Measurements from ENCODE around the gene THRB.

The THRB gene

DNA sequence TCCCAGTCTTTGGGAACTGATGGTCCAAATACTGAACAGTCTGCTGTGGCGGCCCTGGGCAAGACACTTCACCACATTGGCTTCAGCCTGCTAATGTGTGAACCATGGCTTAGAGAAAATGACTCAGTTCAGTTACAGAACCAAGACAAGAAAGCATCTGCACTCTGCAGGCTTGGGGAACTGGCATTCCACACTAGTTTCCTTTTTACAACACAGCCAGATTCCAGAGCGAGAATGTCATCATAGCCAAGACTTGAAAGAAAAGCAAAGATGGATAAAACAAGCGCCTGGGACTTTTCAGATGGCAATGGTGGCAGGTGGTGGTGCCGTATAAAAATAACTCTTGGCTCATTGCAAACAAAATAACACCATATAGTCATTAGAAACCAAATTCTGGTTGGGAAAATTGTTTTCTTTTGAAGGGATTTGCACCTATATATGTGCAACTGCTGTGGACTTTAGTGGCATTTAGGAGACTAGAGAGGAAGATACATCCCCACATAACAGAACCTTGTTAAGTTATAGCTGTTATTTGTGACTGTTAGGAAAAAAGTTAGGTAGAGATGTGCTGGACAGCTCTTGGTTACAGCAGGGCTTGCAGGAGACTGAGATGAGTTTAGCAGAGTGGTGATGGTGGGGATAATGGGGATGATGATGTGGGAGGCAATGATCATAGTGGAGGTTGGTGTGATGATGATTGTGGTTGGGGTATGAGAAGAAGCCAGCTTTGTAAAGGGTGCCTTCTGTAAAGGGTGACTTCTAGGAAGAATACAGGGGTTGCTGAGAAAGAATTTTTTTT is 273.6 kb downstream of the THRB start:
- Histone ChIP-seq H3K4me3 (ENCODE audit: low read depth, low read length) (no peak overlapping the region), H3K9me3 (ENCODE audit: control insufficient read depth, insufficient read depth, low read depth, low read length) (no peaks in the 10 kb centered on the region), H3K27ac (ENCODE audit: low read depth, low read length) (no peak overlapping the region), H3K27me3 (ENCODE audit: control insufficient read depth, insufficient read depth, low read length) (no peaks in the 10 kb centered on the region), H3K9ac (ENCODE audit: low read length) (no peak overlapping the region), H3K36me3 (ENCODE audit: control insufficient read depth, insufficient read depth, low read length) (no peaks in the 10 kb centered on the region), H3K4me1 (ENCODE audit: control insufficient read depth, insufficient read depth, low read length) (peaks cover 26% of the 10 kb centered on the region)

DNA sequence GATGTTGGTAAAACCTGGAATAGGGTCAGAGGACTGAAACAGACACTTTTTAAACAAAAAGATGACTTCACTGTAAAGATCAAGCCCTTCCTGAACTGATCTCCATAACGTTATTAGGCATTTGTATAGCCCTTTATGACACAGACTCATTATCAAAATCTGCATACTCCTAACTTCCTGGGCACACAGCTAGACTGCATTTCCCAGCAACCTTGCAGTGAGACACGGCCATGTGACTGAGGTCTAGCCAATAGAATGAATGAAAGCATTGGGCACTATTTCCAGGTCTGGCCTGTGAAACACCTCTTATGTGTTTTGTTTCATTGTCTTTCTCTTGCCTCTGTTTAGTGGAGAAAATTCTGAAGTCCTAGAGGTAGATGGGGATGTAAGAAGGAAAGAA is 279.1 kb downstream of the THRB start:
- H3K27me3 ChIP-seq (ENCODE audit: control insufficient read depth, insufficient read depth, low read length) = no peaks in the 10 kb centered on the region
- H3K4me3 ChIP-seq (ENCODE audit: low read depth, low read length) = no peak overlapping the region

DNA sequence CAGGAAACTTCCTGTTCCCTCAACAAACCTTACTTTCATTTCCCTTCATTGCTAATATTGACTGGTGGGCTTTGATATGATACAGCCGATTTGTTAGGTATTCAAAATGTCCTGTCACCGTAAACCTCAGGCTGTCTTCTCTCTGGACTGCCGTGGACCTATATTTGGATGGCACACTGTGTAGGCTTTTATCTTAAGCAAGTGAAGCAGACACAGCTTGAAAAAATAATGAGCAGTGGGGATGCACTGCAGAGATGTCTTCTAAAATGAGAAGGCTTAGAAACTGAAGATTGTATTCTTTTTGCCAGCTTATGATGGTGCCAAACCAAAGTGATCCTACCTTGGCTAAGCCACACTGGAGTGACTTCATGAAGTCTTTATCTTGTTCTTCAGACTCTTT is 283.3 kb downstream of the THRB start:
- H3K36me3 ChIP-seq (ENCODE audit: control insufficient read depth, insufficient read depth, low read length) = no peaks in the 10 kb centered on the region
- no peaks in the 10 kb centered on the region for H3K27me3 ChIP-seq (ENCODE audit: control insufficient read depth, insufficient read depth, low read length)
- H3K4me3 ChIP-seq (ENCODE audit: low read depth, low read length) = no peak overlapping the region
- H3K9ac ChIP-seq (ENCODE audit: low read length) = no peak overlapping the region
- no peaks in the 10 kb centered on the region for H3K4me1 ChIP-seq (ENCODE audit: control insufficient read depth, insufficient read depth, low read length)
- no peaks in the 10 kb centered on the region for H3K9me3 ChIP-seq (ENCODE audit: control insufficient read depth, insufficient read depth, low read depth, low read length)
- no peak overlapping the region for H3K27ac ChIP-seq (ENCODE audit: low read depth, low read length)

More for the DNA sequence above, 279.1 kb downstream of the THRB start:
- H3K4me1 ChIP-seq (ENCODE audit: control insufficient read depth, insufficient read depth, low read length) = peaks cover 11% of the 10 kb centered on the region
- no peak overlapping the region for H3K27ac ChIP-seq (ENCODE audit: low read depth, low read length)
- no peaks in the 10 kb centered on the region for H3K36me3 ChIP-seq (ENCODE audit: control insufficient read depth, insufficient read depth, low read length)
- no peak overlapping the region for H3K9ac ChIP-seq (ENCODE audit: low read length)
- no peaks in the 10 kb centered on the region for H3K9me3 ChIP-seq (ENCODE audit: control insufficient read depth, insufficient read depth, low read depth, low read length)

DNA sequence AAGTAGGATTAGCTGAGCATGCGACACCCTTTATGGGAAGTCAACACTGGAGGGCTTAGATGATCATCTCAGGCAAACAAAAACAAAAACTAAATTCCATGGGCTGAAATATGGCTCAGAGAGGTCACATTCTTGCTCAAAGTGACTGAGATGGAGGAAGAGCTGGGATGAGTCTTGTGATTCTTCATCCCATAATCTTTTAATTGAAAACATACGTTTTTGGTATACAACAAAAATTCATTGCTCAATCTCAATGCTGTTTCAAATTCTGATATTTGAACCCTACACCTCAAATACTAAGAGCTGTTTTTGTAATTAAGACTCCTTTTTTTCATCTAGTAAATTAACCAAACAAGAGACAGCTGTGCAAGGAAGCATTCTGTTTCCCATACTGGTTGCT is 292.6 kb downstream of the THRB start:
- Histone ChIP-seq H3K27me3 (ENCODE audit: control insufficient read depth, insufficient read depth, low read length) (no peaks in the 10 kb centered on the region), H3K4me1 (ENCODE audit: control insufficient read depth, insufficient read depth, low read length) (no peaks in the 10 kb centered on the region), H3K27ac (ENCODE audit: low read depth, low read length) (no peak overlapping the region), H3K36me3 (ENCODE audit: control insufficient read depth, insufficient read depth, low read length) (no peaks in the 10 kb centered on the region), H3K9ac (ENCODE audit: low read length) (no peak overlapping the region), H3K4me3 (ENCODE audit: low read depth, low read length) (no peak overlapping the region), H3K9me3 (ENCODE audit: control insufficient read depth, insufficient read depth, low read depth, low read length) (peaks cover 14% of the 10 kb centered on the region)

DNA sequence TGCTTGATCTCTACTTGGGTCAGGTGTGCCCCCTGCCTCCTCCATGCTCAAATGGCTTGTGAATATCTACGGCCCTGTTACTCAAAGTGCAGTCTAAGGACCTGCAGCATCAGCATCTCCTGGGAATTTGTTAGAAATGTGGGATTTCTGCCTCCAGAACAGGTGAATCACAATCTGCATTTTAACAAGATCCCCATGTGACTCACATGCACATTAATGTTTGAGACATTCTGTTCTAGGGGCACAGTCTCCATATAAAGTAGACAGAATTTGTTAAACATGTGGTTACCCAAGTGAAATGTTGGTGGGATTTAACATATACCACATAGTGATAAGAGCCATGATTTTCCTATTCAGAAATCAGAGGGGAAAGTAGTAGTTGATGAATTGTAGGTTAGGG is 293.3 kb downstream of the THRB start:
- H3K27ac ChIP-seq (ENCODE audit: low read depth, low read length) = no peak overlapping the region
- peaks cover 14% of the 10 kb centered on the region for H3K9me3 ChIP-seq (ENCODE audit: control insufficient read depth, insufficient read depth, low read depth, low read length)
- H3K27me3 ChIP-seq (ENCODE audit: control insufficient read depth, insufficient read depth, low read length) = no peaks in the 10 kb centered on the region
- H3K9ac ChIP-seq (ENCODE audit: low read length) = no peak overlapping the region
- no peaks in the 10 kb centered on the region for H3K4me1 ChIP-seq (ENCODE audit: control insufficient read depth, insufficient read depth, low read length)
- H3K4me3 ChIP-seq (ENCODE audit: low read depth, low read length) = no peak overlapping the region
- no peaks in the 10 kb centered on the region for H3K36me3 ChIP-seq (ENCODE audit: control insufficient read depth, insufficient read depth, low read length)

DNA sequence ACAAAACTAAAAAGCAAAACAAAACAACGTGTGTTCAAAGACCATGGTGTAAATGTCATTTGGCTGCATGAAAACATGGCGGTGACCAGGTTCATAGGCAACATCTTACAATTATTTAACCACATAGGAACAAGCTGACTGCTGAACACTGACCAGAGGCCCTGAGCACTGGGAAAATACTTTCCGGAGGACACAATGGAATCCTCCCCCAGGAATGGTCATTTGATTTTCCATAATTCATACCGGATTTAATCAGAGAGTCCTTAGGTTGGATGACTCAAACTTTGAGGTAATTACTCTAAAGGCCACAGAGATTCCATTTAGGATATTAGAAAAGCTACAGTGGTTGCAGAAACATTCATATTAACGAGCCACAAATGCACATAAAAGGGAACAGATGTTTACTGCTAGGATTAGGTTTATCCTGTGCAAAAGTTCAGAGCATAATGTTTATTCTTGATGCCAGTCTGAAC is 294.8 kb downstream of the THRB start:
- no peaks in the 10 kb centered on the region for H3K4me1 ChIP-seq (ENCODE audit: control insufficient read depth, insufficient read depth, low read length)
- no peak overlapping the region for H3K9ac ChIP-seq (ENCODE audit: low read length)
- H3K27ac ChIP-seq (ENCODE audit: low read depth, low read length) = no peak overlapping the region
- no peak overlapping the region for H3K4me3 ChIP-seq (ENCODE audit: low read depth, low read length)
- H3K9me3 ChIP-seq (ENCODE audit: control insufficient read depth, insufficient read depth, low read depth, low read length) = peaks cover 14% of the 10 kb centered on the region
- H3K27me3 ChIP-seq (ENCODE audit: control insufficient read depth, insufficient read depth, low read length) = no peaks in the 10 kb centered on the region
- no peaks in the 10 kb centered on the region for H3K36me3 ChIP-seq (ENCODE audit: control insufficient read depth, insufficient read depth, low read length)

DNA sequence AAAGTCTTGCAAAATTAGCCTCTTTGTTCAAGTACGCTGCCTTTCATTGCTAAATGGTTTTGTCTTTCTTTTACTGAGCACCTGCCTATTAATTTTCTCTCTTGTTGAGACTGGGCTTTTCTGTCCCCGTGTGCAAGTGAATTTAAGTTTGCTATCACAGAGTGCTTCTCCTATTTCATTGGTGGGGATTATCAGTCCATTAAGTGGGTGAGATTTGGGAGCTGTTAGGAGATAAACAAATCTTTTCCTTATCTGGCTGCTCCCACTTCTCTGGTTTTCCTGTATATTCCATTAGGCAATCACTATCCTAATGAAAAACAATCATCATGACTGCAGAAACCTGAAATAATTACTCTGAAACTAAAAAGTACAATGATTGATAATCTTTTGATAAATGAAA is 295.4 kb downstream of the THRB start:
- Histone ChIP-seq H3K9ac (ENCODE audit: low read length) (no peak overlapping the region), H3K36me3 (ENCODE audit: control insufficient read depth, insufficient read depth, low read length) (no peaks in the 10 kb centered on the region), H3K9me3 (ENCODE audit: control insufficient read depth, insufficient read depth, low read depth, low read length) (peaks cover 14% of the 10 kb centered on the region), H3K4me1 (ENCODE audit: control insufficient read depth, insufficient read depth, low read length) (no peaks in the 10 kb centered on the region), H3K27ac (ENCODE audit: low read depth, low read length) (no peak overlapping the region), H3K4me3 (ENCODE audit: low read depth, low read length) (no peak overlapping the region), H3K27me3 (ENCODE audit: control insufficient read depth, insufficient read depth, low read length) (no peaks in the 10 kb centered on the region)

DNA sequence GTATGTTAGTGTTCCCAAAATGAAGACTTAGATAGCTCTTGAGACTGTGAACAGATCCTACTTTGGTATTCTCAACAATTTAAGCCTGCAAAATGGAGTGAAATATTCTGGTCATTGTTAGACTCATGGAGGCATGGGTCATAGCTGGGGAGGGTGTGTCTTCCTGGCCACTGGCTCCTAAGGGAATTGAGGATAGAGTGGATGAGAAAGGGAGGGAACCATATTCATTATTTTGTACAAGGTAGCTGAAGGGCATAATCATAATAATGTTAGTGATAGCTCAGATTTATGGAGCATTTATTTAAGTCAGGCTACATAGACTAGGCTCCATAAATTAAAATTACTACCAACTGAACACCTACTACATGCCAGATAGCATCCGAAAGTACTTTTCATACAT is 295.9 kb downstream of the THRB start:
- Histone ChIP-seq H3K4me3 (ENCODE audit: low read depth, low read length) (no peak overlapping the region), H3K9ac (ENCODE audit: low read length) (no peak overlapping the region), H3K36me3 (ENCODE audit: control insufficient read depth, insufficient read depth, low read length) (no peaks in the 10 kb centered on the region), H3K27me3 (ENCODE audit: control insufficient read depth, insufficient read depth, low read length) (no peaks in the 10 kb centered on the region), H3K27ac (ENCODE audit: low read depth, low read length) (no peak overlapping the region), H3K9me3 (ENCODE audit: control insufficient read depth, insufficient read depth, low read depth, low read length) (peaks cover 11% of the 10 kb centered on the region), H3K4me1 (ENCODE audit: control insufficient read depth, insufficient read depth, low read length) (no peaks in the 10 kb centered on the region)

DNA sequence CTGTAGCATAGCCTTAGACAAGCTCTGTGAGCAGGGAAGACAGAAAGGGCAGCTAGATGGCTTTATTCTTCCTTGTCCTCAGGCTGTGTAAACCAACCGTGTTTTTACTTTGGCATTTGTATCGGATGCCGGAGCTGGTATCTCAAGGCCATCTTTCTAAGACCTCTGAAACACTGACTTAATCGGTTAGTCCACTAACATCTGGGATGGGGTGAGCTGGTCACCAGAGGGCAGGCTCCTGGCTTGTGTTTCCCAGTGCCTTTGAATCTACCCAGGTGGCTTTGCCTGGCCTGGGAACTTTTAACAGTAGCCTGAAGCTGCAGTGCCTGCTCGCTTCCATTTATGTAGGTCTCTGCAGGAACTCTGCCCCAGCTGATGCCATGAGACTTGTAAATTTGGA is 296.8 kb downstream of the THRB start:
- Histone ChIP-seq H3K9ac (ENCODE audit: low read length) (no peak overlapping the region), H3K36me3 (ENCODE audit: control insufficient read depth, insufficient read depth, low read length) (no peaks in the 10 kb centered on the region), H3K4me1 (ENCODE audit: control insufficient read depth, insufficient read depth, low read length) (no peaks in the 10 kb centered on the region), H3K9me3 (ENCODE audit: control insufficient read depth, insufficient read depth, low read depth, low read length) (peaks cover 3% of the 10 kb centered on the region; the same call in 1 of the 2 replicates), H3K27me3 (ENCODE audit: control insufficient read depth, insufficient read depth, low read length) (no peaks in the 10 kb centered on the region), H3K4me3 (ENCODE audit: low read depth, low read length) (no peak overlapping the region), H3K27ac (ENCODE audit: low read depth, low read length) (no peak overlapping the region)

DNA sequence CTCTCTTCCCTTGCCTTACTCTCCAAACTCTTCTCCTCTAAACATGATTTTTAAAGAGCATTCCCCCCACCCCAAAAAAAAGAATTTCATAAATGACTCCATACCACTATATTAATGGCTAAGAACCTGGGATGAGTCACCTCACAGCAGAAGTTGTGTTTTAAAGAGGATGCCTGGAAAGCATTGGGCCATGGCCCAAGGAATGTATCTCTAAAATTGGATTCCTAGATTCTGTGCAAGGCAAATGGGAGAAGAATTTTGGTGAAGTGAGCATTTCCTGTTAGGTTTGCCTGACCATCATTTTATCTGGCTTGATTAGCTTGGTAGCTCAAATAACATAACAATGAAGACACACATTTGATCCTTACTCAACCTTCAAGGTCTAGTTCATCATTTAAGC is 298.1 kb downstream of the THRB start:
- Histone ChIP-seq H3K4me1 (ENCODE audit: control insufficient read depth, insufficient read depth, low read length) (no peaks in the 10 kb centered on the region), H3K9me3 (ENCODE audit: control insufficient read depth, insufficient read depth, low read depth, low read length) (no peaks in the 10 kb centered on the region), H3K4me3 (ENCODE audit: low read depth, low read length) (no peak overlapping the region), H3K27ac (ENCODE audit: low read depth, low read length) (no peak overlapping the region), H3K27me3 (ENCODE audit: control insufficient read depth, insufficient read depth, low read length) (no peaks in the 10 kb centered on the region), H3K36me3 (ENCODE audit: control insufficient read depth, insufficient read depth, low read length) (no peaks in the 10 kb centered on the region), H3K9ac (ENCODE audit: low read length) (no peak overlapping the region)

DNA sequence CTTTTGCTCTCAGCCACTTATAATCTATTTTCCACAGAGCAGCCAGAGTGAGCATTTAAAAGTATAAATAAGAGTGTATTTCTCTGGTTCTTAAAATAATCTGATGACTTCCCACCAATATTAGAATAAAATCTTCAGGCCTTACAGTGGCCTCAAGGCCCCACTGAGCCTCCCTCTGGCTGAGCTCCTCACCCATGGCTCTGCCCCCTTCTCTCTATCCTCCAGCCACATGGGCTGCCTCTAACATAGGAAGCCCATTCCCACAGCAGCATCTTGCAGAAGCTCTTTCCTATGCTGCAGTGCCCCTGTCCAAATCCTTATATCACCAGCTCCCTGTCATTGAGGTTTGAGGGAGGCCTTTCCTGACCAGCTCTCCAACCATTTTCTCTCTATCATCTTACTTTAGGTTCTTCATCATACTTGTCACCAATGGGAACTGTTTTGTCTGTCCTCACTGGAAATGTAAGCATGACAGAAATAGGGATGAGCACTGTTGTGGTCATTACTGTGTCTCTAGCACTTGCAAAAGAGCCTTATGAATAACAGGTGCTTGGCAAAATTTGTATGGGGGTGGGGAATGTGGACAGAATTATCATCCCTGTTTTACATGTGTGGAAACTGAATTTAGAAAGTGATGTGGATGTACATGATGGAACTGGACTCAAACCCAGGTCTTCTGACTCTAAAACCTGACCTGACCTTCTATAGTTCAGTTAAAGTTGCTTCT is 299.0 kb downstream of the THRB start:
- Histone ChIP-seq H3K27ac (ENCODE audit: low read depth, low read length) (no peak overlapping the region), H3K4me1 (ENCODE audit: control insufficient read depth, insufficient read depth, low read length) (no peaks in the 10 kb centered on the region), H3K27me3 (ENCODE audit: control insufficient read depth, insufficient read depth, low read length) (no peaks in the 10 kb centered on the region), H3K36me3 (ENCODE audit: control insufficient read depth, insufficient read depth, low read length) (no peaks in the 10 kb centered on the region), H3K9ac (ENCODE audit: low read length) (no peak overlapping the region), H3K4me3 (ENCODE audit: low read depth, low read length) (no peak overlapping the region), H3K9me3 (ENCODE audit: control insufficient read depth, insufficient read depth, low read depth, low read length) (no peaks in the 10 kb centered on the region)

Data from HUES6 (cell line).